ENCODE results near the gene CARD9. TPM values are rescaled to one million over a fixed set of nuclear protein-coding genes. Genes with fewer than 3 reads are reported as not detected.

Gene CARD9
- total RNA-seq, 2 donors from 2014 or later: 0.15 to 1.1 TPM

- H3K4me1 ChIP-seq: peaks cover 0 to 41% of the 10 kb centered on the region in 2 donors
- no peaks in the 10 kb centered on the region for H3K27me3 ChIP-seq
- H3K4me3 ChIP-seq: peak within 1 kb of the TSS; percentile 65 to 78
- H3K9me3 ChIP-seq: no peaks in the 10 kb centered on the region
- H3K36me3 ChIP-seq: peaks cover 4% of the 10 kb centered on the region
- peak within 1 kb of the TSS; percentile 83 to 89 for H3K27ac ChIP-seq
- peak; percentile 94 for DNase-seq (ENCODE audit: low spot score)
- TF ChIP-seq, protein P1, sequence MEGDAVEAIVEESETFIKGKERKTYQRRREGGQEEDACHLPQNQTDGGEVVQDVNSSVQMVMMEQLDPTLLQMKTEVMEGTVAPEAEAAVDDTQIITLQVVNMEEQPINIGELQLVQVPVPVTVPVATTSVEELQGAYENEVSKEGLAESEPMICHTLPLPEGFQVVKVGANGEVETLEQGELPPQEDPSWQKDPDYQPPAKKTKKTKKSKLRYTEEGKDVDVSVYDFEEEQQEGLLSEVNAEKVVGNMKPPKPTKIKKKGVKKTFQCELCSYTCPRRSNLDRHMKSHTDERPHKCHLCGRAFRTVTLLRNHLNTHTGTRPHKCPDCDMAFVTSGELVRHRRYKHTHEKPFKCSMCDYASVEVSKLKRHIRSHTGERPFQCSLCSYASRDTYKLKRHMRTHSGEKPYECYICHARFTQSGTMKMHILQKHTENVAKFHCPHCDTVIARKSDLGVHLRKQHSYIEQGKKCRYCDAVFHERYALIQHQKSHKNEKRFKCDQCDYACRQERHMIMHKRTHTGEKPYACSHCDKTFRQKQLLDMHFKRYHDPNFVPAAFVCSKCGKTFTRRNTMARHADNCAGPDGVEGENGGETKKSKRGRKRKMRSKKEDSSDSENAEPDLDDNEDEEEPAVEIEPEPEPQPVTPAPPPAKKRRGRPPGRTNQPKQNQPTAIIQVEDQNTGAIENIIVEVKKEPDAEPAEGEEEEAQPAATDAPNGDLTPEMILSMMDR (IDR thresholded peaks at IDR 0.05): peak; percentile 97
Measured at GRCh38 chr9:136363106-136363948, 10.1 kb downstream of the CARD9 start, which contains the start of gene DNLZ. Gene DNLZ, minus strand, starts transcription at chr9:136363744. Its CDS starts 30 bp downstream, at chr9:136363714.

GRCh38 chr9:136362450-136362784 lies 11.1 kb downstream of the CARD9 start:
- no peak overlapping the region for H3K4me3 ChIP-seq
- no peaks in the 10 kb centered on the region for H3K27me3 ChIP-seq
- no peaks in the 10 kb centered on the region for H3K9me3 ChIP-seq
- TF ChIP-seq, protein P1 (IDR thresholded peaks at IDR 0.05): no peak
- H3K36me3 ChIP-seq: peaks cover 9% of the 10 kb centered on the region
- H3K27ac ChIP-seq: peak overlapping the region; percentile 83 to 89
- H3K4me1 ChIP-seq: peaks cover 0 to 41% of the 10 kb centered on the region in 2 donors
- no peak for DNase-seq (ENCODE audit: low spot score)

DNA sequence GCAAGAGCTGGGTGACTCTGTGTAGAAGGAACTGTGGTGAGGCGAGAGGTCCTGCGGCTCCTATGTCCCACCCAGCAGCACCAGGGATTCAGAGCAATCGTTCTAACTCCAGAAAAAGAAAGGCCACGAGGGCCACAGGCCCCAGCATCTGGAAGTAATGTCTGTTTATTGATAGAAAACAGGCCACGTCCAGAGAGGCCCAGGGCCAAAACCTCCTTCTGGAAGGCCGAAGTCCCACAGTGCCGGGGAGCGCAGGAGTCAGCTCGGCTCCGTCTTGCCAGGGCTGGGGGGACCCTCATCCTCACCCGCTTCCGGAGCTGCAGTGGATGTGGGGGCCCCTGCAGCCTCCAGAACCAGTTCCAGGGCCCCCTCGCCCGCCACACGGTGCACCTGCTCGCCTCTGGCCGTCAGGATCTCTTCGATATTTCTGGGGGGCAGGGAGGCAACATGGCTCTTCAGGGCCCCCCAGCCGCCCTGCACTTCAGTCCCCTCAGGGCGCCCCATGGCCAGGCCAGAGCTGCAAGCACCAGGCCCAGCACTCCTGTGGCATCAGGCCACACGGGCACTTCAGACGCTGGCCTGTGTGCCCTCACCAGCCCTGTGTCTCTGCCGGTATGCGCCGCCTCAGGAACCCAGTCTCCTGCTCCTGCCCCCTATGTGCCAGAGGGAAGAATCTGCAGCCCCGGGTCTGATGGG lies 11.6 kb downstream of the CARD9 start:
- Histone ChIP-seq H3K4me3 (no peak overlapping the region), H3K9me3 (no peaks in the 10 kb centered on the region), H3K27me3 (no peaks in the 10 kb centered on the region), H3K36me3 (peaks cover 10% of the 10 kb centered on the region), H3K4me1 (peaks cover 0 to 41% of the 10 kb centered on the region in 2 donors), H3K27ac (peak overlapping the region; percentile 27 to 83)
- TF ChIP-seq, protein P1 (IDR thresholded peaks at IDR 0.05): no peak
- DNase-seq (ENCODE audit: low spot score): no peak

- DNase-seq (ENCODE audit: low spot score): no peak
- no peaks in the 10 kb centered on the region for H3K9me3 ChIP-seq
- H3K4me3 ChIP-seq: no peak overlapping the region
- H3K27ac ChIP-seq: peak overlapping the region; percentile 27 to 83
- H3K4me1 ChIP-seq: peaks cover 0 to 43% of the 10 kb centered on the region in 2 donors
- no peaks in the 10 kb centered on the region for H3K27me3 ChIP-seq
- peaks cover 17% of the 10 kb centered on the region for H3K36me3 ChIP-seq
- TF ChIP-seq, protein P1 (IDR thresholded peaks at IDR 0.05): no peak
Measured at GRCh38 chr9:136361047-136361753, 12.3 kb downstream of the CARD9 start.

- no peaks in the 10 kb centered on the region for H3K9me3 ChIP-seq
- no peak for DNase-seq (ENCODE audit: low spot score)
- H3K4me1 ChIP-seq: peaks cover 0 to 48% of the 10 kb centered on the region in 2 donors
- TF ChIP-seq, protein P1 (IDR thresholded peaks at IDR 0.05): no peak
- H3K27ac ChIP-seq: peak overlapping the region in 1 of 2 donors; percentile 10
- peaks cover 18% of the 10 kb centered on the region for H3K36me3 ChIP-seq
- no peak overlapping the region for H3K4me3 ChIP-seq
- no peaks in the 10 kb centered on the region for H3K27me3 ChIP-seq
Measured at GRCh38 chr9:136359774-136360718, 13.4 kb downstream of the CARD9 start.
